Measurements from ENCODE around the gene EXOSC2. TPM values are rescaled to one million over a fixed set of nuclear protein-coding genes. Genes with fewer than 3 reads are reported as not detected.

EXOSC2 gene
- total and polyA plus RNA-seq, 2 of the 8 experiments (the other 6 are each of a cell fraction or from before 2014, with no cell fraction given) = 47.8 to 93.6 TPM

GRCh38 chr9:130698514-130698913, 4.9 kb downstream of the EXOSC2 start:
- Histone ChIP-seq H3K27me3 (replicated peaks in 1 of 4; ENCODE audit: control insufficient read depth in 3 of 4, extremely low read depth in 1 of 4, insufficient read depth in 3 of 4, low read length in 3 of 4) (no peaks in the 10 kb centered on the region), H3K27ac (ENCODE audit: low read depth, low read length) (no peak overlapping the region), H3K4ac (replicated peaks; ENCODE audit: insufficient read length, low read depth, low read length) (no peak overlapping the region), H3K79me2 (ENCODE audit: control insufficient read depth in 1 of 2, insufficient read depth in 2 of 2, low read length in 2 of 2) (peaks cover 20 to 65% of the 10 kb centered on the region in 2 experiments), H2BK15ac (ENCODE audit: low read length) (no peak overlapping the region), H3K23ac (ENCODE audit: insufficient read length) (no peak overlapping the region), H3K9ac (replicated peaks in 1 of 4; ENCODE audit: extremely low read depth in 1 of 4, low read depth in 3 of 4, low read length in 3 of 4) (no peak overlapping the region), H3K4me1 (replicated peaks in 1 of 4; ENCODE audit: control insufficient read depth in 3 of 4, insufficient read depth in 4 of 4, low read length in 3 of 4) (peaks cover 0 to 4% (median 2%) of the 10 kb centered on the region in 4 experiments; a peak in 3 of 7 replicates), H3K4me2 (ENCODE audit: insufficient read depth in 1 of 2, low read depth in 2 of 2, low read length in 2 of 2) (no peak overlapping the region), H2BK5ac (ENCODE audit: low read depth, low read length) (no peak overlapping the region), H3K36me3 (ENCODE audit: control insufficient read depth in 2 of 4, insufficient read depth in 4 of 4, low read length in 3 of 4) (peaks cover 43 to 80% (median 63%) of the 10 kb centered on the region in 4 experiments), H3K9me3 (ENCODE audit: insufficient read depth in 2 of 2, low read depth in 1 of 2, low read length in 1 of 2) (no peaks in the 10 kb centered on the region; a peak in 1 of 4 replicates), H2BK120ac (replicated peaks; ENCODE audit: low read depth, low read length) (no peak overlapping the region), H4K5ac (ENCODE audit: insufficient read length, low read depth, low read length) (no peak overlapping the region), H3K4me3 (ENCODE audit: extremely low read depth in 1 of 4, insufficient read depth in 2 of 4, low read depth in 3 of 4, low read length in 4 of 4) (no peak overlapping the region), H4K20me1 (replicated peaks in 1 of 2; ENCODE audit: control insufficient read depth in 1 of 2, insufficient read depth in 2 of 2, low read length in 2 of 2) (peaks cover 17 to 35% of the 10 kb centered on the region in 2 experiments), H2AFZ (ENCODE audit: low read length) (no peak overlapping the region), H2AK5ac (ENCODE audit: low read depth, low read length) (no peak overlapping the region), H2BK20ac (ENCODE audit: low read length) (no peak overlapping the region), H3K14ac (ENCODE audit: insufficient read length) (no peak overlapping the region), H4K8ac (ENCODE audit: extremely low read depth, insufficient read depth, low read length) (no peak overlapping the region), H3K56ac (replicated peaks; ENCODE audit: insufficient read length, low read depth, low read length) (no peak overlapping the region), H4K91ac (replicated peaks; ENCODE audit: insufficient read length, low read length) (no peak overlapping the region), H2BK12ac (ENCODE audit: low read depth, low read length) (no peak overlapping the region), H3K79me1 (ENCODE audit: low read depth, low read length) (peaks cover 16% of the 10 kb centered on the region), H3K18ac (ENCODE audit: extremely low read depth, low read length) (no peak overlapping the region), H3K23me2 (ENCODE audit: low read depth, low read length) (no peaks in the 10 kb centered on the region; the same call in 1 of the 2 replicates)
- FAIRE-seq (no peak), DNase-seq (ENCODE audit: low read depth in 1 of 2, low spot score in 2 of 2) (no peak)
- WGBS, 2 experiments (ENCODE audit: extremely low coverage in 1 of 2, insufficient coverage in 1 of 2, insufficient read length in 1 of 2, insufficient replicate concordance in 2 of 2, low coverage in 1 of 2, low lambda C conversion rate in 2 of 2, missing lambda C conversion rate in 1 of 2) = 89% methylated on average over 3 of the region's 3 CpGs; no CpG with 5 or more reads in 1 of the 2 experiments
- ChIA-PET CTCF (ENCODE audit: partially characterized antibody) (interaction anchor here (0.5 to 16.2 kb wide), 10 partner anchors 9 to 181 kb away, joined by 3 to 317 read pairs (median 4); no protein-coding TSS in a partner anchor), POLR2A (ENCODE audit: partially characterized antibody) (interaction anchor here (1.0 to 1.7 kb wide), 5 partner anchors 8 to 143 kb away, joined by 3 to 6 read pairs (median 4); no protein-coding TSS in a partner anchor)
- 0 out of 2 replicates have a peak, but pooled peaks have one; percentile 21 for TF ChIP-seq TEAD4 (IDR thresholded peaks at IDR 0.05; ENCODE audit: low read depth, low read length)
- no peak for TF ChIP-seq POLR2A (IDR thresholded peaks at IDR 0.05; ENCODE audit: control extremely low read depth in 1 of 2, low read depth in 2 of 2, low read length in 2 of 2)

Measured in H1 (cell line).